ENCODE measurements around the gene NUDT16. TPM values are rescaled to one million over a fixed set of nuclear protein-coding genes. Genes with fewer than 3 reads are reported as not detected.

Gene NUDT16
- total RNA-seq, 4 donors from 2014 or later: 10.0 to 18.3 (median 14.4) TPM

DNA sequence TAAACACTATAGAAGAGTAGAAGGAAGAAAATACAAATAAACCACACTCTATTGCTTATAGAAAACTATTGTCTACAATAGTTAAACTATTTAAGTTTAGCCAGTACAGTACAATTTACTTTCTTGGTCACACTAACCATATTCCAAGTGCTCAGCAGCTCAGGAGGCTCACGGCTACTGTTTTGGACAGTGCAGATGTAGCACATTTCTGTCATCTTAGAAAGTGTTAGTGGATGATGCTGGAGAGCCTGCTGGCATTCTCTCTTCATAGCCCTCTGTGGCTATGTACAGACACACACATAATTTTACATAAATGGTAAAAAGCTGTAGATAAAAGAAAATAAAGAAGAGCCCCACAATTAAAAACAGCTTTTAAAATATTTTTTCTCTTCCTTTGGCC is 23.8 kb downstream of the NUDT16 start:
- H3K27me3 ChIP-seq: no peaks in the 10 kb centered on the region
- in situ Hi-C loops (cut with MboI; ENCODE audit: low sequenced_read_pairs in 4 of 4) (no loop called here), intact Hi-C loops (cut with DNase I; ENCODE audit: low total_unique reads) (no loop called here)
- DNase-seq (no peak), ATAC-seq (no peak)
- H3K9me3 ChIP-seq: no peaks in the 10 kb centered on the region
- no peaks in the 10 kb centered on the region for H3K36me3 ChIP-seq
- TF ChIP-seq POLR2A (IDR thresholded peaks at IDR 0.05): no peak
- TF ChIP-seq, protein P1, sequence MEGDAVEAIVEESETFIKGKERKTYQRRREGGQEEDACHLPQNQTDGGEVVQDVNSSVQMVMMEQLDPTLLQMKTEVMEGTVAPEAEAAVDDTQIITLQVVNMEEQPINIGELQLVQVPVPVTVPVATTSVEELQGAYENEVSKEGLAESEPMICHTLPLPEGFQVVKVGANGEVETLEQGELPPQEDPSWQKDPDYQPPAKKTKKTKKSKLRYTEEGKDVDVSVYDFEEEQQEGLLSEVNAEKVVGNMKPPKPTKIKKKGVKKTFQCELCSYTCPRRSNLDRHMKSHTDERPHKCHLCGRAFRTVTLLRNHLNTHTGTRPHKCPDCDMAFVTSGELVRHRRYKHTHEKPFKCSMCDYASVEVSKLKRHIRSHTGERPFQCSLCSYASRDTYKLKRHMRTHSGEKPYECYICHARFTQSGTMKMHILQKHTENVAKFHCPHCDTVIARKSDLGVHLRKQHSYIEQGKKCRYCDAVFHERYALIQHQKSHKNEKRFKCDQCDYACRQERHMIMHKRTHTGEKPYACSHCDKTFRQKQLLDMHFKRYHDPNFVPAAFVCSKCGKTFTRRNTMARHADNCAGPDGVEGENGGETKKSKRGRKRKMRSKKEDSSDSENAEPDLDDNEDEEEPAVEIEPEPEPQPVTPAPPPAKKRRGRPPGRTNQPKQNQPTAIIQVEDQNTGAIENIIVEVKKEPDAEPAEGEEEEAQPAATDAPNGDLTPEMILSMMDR (IDR thresholded peaks at IDR 0.05 in 4 of 5, conservative IDR thresholded peaks at IDR 0.05 in 1 of 5): no peak
- H3K4me3 ChIP-seq: no peak overlapping the region
- H3K27ac ChIP-seq: no peak overlapping the region
- H3K4me1 ChIP-seq: no peaks in the 10 kb centered on the region

DNA sequence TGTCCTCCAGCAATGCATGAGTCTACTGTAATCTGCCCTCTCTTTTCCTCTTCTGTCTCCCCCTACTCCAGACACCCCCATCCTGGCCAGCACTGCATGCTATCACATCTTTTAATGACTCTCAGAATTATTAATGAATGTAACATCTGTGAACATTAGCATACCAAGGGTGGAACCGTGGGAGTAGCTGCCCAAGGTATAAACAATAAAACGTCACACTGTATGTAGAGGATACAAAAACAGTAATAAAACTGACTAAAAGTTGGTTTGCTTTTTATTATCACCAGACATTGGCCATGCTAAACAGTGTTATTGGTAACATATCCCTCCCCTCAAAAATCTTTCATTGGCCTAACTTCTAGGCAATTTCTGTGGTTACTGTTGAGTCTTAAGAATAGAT is 24.7 kb downstream of the NUDT16 start:
- Histone ChIP-seq H3K36me3 (no peaks in the 10 kb centered on the region), H3K9me3 (no peaks in the 10 kb centered on the region), H3K27me3 (no peaks in the 10 kb centered on the region), H3K4me1 (no peaks in the 10 kb centered on the region), H3K27ac (no peak overlapping the region), H3K4me3 (no peak overlapping the region)
- TF ChIP-seq POLR2A (IDR thresholded peaks at IDR 0.05): no peak
- TF ChIP-seq, protein P1 (IDR thresholded peaks at IDR 0.05 in 4 of 5, conservative IDR thresholded peaks at IDR 0.05 in 1 of 5): no peak
- intact Hi-C loops (cut with DNase I; ENCODE audit: low total_unique reads): no loop called here
- in situ Hi-C loops (cut with MboI; ENCODE audit: low sequenced_read_pairs in 4 of 4): no loop called here
- no peak for ATAC-seq
- no peak for DNase-seq

DNA sequence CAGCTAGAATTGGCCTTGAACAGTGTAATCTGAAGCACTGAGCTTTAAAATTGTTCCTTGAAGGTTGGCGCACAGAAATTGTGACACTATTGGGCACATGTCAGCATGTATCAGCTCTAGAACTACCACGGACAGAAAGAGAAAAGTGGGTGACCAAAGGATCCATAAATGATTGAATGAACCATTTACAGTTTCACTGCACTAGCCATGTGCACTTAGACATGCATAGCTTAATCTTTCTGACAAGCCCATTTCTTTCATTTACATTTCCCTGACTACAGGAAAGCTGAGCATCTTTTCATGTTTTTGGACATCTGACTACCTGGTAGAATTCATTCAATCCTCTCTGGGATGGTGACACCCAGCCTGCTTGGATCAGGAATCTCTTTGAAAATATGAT is 36.2 kb downstream of the NUDT16 start:
- Histone ChIP-seq H3K4me1 (no peaks in the 10 kb centered on the region), H3K9me3 (no peaks in the 10 kb centered on the region), H3K27ac (no peak overlapping the region), H3K27me3 (no peaks in the 10 kb centered on the region), H3K4me3 (no peak overlapping the region), H3K36me3 (no peaks in the 10 kb centered on the region)
- ATAC-seq (no peak), DNase-seq (no peak)
- TF ChIP-seq POLR2A (IDR thresholded peaks at IDR 0.05): no peak
- TF ChIP-seq, protein P1 (IDR thresholded peaks at IDR 0.05 in 4 of 5, conservative IDR thresholded peaks at IDR 0.05 in 1 of 5): no peak
- intact Hi-C loops (cut with DNase I; ENCODE audit: low total_unique reads) (no loop called here), in situ Hi-C loops (cut with MboI; ENCODE audit: low sequenced_read_pairs in 4 of 4) (no loop called here)

GRCh38 chr3:131421301-131421700 is 39.7 kb downstream of the NUDT16 start:
- in situ Hi-C loops (cut with MboI; ENCODE audit: low sequenced_read_pairs in 4 of 4) (no loop called here), intact Hi-C loops (cut with DNase I; ENCODE audit: low total_unique reads) (no loop called here)
- no peak overlapping the region for H3K4me3 ChIP-seq
- DNase-seq (no peak), ATAC-seq (no peak)
- no peaks in the 10 kb centered on the region for H3K4me1 ChIP-seq
- H3K27ac ChIP-seq: no peak overlapping the region
- TF ChIP-seq POLR2A (IDR thresholded peaks at IDR 0.05): no peak
- TF ChIP-seq, protein P1 (IDR thresholded peaks at IDR 0.05 in 4 of 5, conservative IDR thresholded peaks at IDR 0.05 in 1 of 5): no peak
- no peaks in the 10 kb centered on the region for H3K36me3 ChIP-seq
- H3K27me3 ChIP-seq: no peaks in the 10 kb centered on the region
- no peaks in the 10 kb centered on the region for H3K9me3 ChIP-seq

DNA sequence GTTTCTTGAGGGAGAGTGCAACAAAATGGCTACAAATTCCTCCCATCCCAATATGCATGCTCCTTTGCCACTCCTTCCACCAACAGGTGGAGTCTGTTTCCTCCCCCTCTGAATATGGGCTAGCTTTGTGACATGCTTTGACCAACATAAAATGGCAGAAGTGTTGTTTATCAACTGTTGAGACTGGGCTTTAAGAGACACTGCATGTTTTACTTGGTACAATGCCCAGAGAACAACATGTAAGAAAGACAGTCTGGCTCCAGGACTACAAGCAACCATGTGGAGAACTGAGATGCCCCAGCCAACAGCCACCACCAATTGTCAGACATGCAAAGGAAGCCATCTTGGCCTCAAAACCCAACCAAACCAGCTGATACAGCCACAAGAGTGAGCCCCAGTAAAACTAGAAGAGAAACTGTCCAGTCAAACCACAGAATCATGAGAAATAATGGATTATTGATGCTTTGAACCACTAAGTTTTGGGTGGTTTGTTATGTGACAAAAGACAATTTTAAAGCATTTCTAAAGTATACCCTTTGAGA is 40.5 kb downstream of the NUDT16 start:
- Histone ChIP-seq H3K36me3 (no peaks in the 10 kb centered on the region), H3K4me3 (no peak overlapping the region), H3K9me3 (no peaks in the 10 kb centered on the region), H3K27me3 (no peaks in the 10 kb centered on the region), H3K4me1 (no peaks in the 10 kb centered on the region), H3K27ac (no peak overlapping the region)
- in situ Hi-C loops (cut with MboI; ENCODE audit: low sequenced_read_pairs in 4 of 4): no loop called here
- DNase-seq: no peak
- intact Hi-C loops (cut with DNase I; ENCODE audit: low total_unique reads): no loop called here
- no peak for ATAC-seq
- TF ChIP-seq POLR2A (IDR thresholded peaks at IDR 0.05): no peak
- TF ChIP-seq, protein P1 (IDR thresholded peaks at IDR 0.05 in 4 of 5, conservative IDR thresholded peaks at IDR 0.05 in 1 of 5): no peak
